Measurements from ENCODE around the gene HIGD1B. TPM values are rescaled to one million over a fixed set of nuclear protein-coding genes. Genes with fewer than 3 reads are reported as not detected.

The HIGD1B gene
- total RNA-seq, 1 donor from 2014 or later, result not detected

DNA sequence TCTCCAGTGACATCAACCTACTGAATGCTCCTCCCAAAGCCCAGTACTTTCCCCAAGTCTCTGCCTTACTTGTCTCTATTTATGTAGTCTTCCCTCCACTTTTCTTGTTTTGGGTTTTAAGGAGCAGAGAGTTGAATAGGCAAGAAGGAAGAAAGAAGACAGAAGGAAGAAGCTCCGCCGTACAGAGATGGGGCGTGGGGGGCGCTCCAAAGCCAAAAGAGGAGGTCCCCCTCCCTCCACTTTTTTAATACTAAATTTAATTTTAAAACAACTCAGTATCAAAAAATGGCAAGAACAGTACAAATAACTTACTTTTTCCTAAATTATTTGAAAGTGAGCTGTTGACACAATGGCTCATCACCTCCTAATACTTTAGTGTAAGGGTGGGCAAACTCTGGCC is 47.0 kb downstream of the HIGD1B start:
- Histone ChIP-seq H3K27ac (ENCODE audit: low read depth, low read length) (no peak overlapping the region), H4K20me1 (ENCODE audit: insufficient read depth, low read length) (peaks cover 34% of the 10 kb centered on the region), H3K36me3 (ENCODE audit: insufficient read depth, low read length) (peaks cover 26% of the 10 kb centered on the region), H3K4me1 (ENCODE audit: insufficient read depth, low read length) (peaks cover 5% of the 10 kb centered on the region), H3K4me2 (ENCODE audit: low read length) (no peak overlapping the region), H3K4me3 (ENCODE audit: insufficient read depth, low read depth, low read length) (no peak overlapping the region), H2AFZ (ENCODE audit: low read depth, low read length) (no peak overlapping the region), H3K27me3 (ENCODE audit: insufficient read depth, low read length) (no peaks in the 10 kb centered on the region), H3K79me2 (ENCODE audit: insufficient read depth, low read length) (peaks cover 89% of the 10 kb centered on the region), H3K9ac (ENCODE audit: low read length) (no peak overlapping the region), H3K9me3 (ENCODE audit: insufficient read depth, low read depth, low read length) (no peaks in the 10 kb centered on the region)
- TF ChIP-seq, protein P1, sequence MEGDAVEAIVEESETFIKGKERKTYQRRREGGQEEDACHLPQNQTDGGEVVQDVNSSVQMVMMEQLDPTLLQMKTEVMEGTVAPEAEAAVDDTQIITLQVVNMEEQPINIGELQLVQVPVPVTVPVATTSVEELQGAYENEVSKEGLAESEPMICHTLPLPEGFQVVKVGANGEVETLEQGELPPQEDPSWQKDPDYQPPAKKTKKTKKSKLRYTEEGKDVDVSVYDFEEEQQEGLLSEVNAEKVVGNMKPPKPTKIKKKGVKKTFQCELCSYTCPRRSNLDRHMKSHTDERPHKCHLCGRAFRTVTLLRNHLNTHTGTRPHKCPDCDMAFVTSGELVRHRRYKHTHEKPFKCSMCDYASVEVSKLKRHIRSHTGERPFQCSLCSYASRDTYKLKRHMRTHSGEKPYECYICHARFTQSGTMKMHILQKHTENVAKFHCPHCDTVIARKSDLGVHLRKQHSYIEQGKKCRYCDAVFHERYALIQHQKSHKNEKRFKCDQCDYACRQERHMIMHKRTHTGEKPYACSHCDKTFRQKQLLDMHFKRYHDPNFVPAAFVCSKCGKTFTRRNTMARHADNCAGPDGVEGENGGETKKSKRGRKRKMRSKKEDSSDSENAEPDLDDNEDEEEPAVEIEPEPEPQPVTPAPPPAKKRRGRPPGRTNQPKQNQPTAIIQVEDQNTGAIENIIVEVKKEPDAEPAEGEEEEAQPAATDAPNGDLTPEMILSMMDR (IDR thresholded peaks at IDR 0.05; ENCODE audit: insufficient read depth, low read depth, low read length), result no peak
- no peak for TF ChIP-seq EZH2 (IDR thresholded peaks at IDR 0.05; ENCODE audit: insufficient read depth, low read length)
- no peak overlapping the region for H3K27ac Mint-ChIP-seq (ENCODE audit: unreplicated experiment)
- DNase-seq (ENCODE audit: low read depth), result no peak
- no peaks in the 10 kb centered on the region for H3K27me3 Mint-ChIP-seq (ENCODE audit: low read depth, unreplicated experiment)
- H3K36me3 Mint-ChIP-seq (ENCODE audit: low read depth, unreplicated experiment), result peaks cover 6% of the 10 kb centered on the region
- H3K4me1 Mint-ChIP-seq (ENCODE audit: low read depth, unreplicated experiment), result peaks cover 3% of the 10 kb centered on the region
- no peak for FAIRE-seq
- H3K9me3 Mint-ChIP-seq (ENCODE audit: unreplicated experiment), result no peaks in the 10 kb centered on the region
- no peak overlapping the region for H3K4me3 Mint-ChIP-seq (ENCODE audit: unreplicated experiment)

DNA sequence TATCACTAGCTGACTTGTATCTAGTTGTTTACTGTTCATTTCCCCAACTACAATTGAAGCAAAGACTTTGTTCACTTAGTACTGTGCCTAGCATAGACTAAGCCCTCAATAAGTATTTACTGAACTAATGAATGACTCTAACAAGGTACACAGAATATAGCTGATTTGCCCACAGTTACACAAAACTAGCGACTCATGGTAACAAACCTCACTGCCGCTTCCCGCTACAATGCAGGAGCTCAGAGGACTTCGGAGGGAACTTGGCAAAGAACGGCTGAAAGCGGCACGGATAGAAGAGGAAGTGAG is 51.0 kb downstream of the HIGD1B start:
- H3K4me3 Mint-ChIP-seq (ENCODE audit: unreplicated experiment), result peak overlapping the region; percentile 91
- Histone ChIP-seq H3K79me2 (ENCODE audit: insufficient read depth, low read length) (peaks cover 52% of the 10 kb centered on the region), H3K4me3 (ENCODE audit: insufficient read depth, low read depth, low read length) (peak overlapping the region; percentile 85), H3K27me3 (ENCODE audit: insufficient read depth, low read length) (no peaks in the 10 kb centered on the region), H2AFZ (ENCODE audit: low read depth, low read length) (peak overlapping the region; percentile 95), H3K27ac (ENCODE audit: low read depth, low read length) (peak overlapping the region; percentile 100), H4K20me1 (ENCODE audit: insufficient read depth, low read length) (peaks cover 16% of the 10 kb centered on the region), H3K9ac (ENCODE audit: low read length) (peak overlapping the region; percentile 95), H3K4me1 (ENCODE audit: insufficient read depth, low read length) (peaks cover 32% of the 10 kb centered on the region), H3K36me3 (ENCODE audit: insufficient read depth, low read length) (peaks cover 8% of the 10 kb centered on the region), H3K9me3 (ENCODE audit: insufficient read depth, low read depth, low read length) (no peaks in the 10 kb centered on the region), H3K4me2 (ENCODE audit: low read length) (peak overlapping the region; percentile 87)
- H3K4me1 Mint-ChIP-seq (ENCODE audit: low read depth, unreplicated experiment), result peaks cover 25% of the 10 kb centered on the region
- peaks cover 9% of the 10 kb centered on the region for H3K36me3 Mint-ChIP-seq (ENCODE audit: low read depth, unreplicated experiment)
- no peaks in the 10 kb centered on the region for H3K9me3 Mint-ChIP-seq (ENCODE audit: unreplicated experiment)
- TF ChIP-seq EZH2 (IDR thresholded peaks at IDR 0.05; ENCODE audit: insufficient read depth, low read length), result no peak
- TF ChIP-seq, protein P1 (IDR thresholded peaks at IDR 0.05; ENCODE audit: insufficient read depth, low read depth, low read length), result no peak
- H3K27me3 Mint-ChIP-seq (ENCODE audit: low read depth, unreplicated experiment), result no peaks in the 10 kb centered on the region
- no peak for FAIRE-seq
- DNase-seq (ENCODE audit: low read depth), result peak; percentile 39
- peak overlapping the region; percentile 100 for H3K27ac Mint-ChIP-seq (ENCODE audit: unreplicated experiment)

DNA sequence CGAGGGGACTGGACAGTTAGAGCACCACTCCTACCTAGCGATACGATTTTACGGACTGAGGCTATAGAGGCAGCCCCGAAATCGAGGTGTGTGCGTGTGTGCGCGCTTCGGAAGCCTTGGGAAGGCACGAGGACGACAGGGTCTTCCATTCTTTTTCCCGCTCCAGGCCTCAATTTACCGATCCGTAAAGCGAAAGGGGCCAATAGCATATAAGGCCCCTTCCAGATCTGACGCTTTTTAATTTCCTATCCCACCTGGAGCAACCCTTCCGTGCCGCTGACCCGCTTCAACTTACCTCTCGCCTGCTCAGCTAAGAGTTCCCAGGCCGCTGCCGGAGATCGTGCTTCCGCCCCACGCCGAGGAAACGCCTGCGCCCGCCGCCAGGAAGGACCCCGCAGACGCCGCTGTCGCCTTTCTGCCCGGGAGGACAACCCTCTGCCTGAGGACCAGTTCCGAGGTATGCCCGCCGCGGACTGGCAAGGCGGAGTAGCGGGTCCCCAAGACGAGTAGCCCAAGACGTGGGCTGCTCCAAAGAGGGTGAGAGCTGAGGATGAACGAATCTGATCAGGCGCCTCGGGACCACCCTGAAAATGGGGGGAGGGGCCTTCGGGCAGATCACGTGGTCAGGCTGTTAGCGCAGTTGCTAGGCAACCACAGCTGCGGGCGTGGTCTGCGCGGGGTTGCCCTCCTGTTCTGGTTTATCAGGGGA is 51.5 kb downstream of the HIGD1B start, which contains the start of gene EFTUD2:
TSS of gene EFTUD2 (minus strand) at position 372 of the 709 bp plus-strand sequence. CDS start 4,924 bp downstream, outside the sequence.
- Histone ChIP-seq H2AFZ (ENCODE audit: low read depth, low read length) (peak within 1 kb of the TSS; percentile 95), H4K20me1 (ENCODE audit: insufficient read depth, low read length) (peaks cover 16% of the 10 kb centered on the region), H3K79me2 (ENCODE audit: insufficient read depth, low read length) (peaks cover 49% of the 10 kb centered on the region), H3K27me3 (ENCODE audit: insufficient read depth, low read length) (no peaks in the 10 kb centered on the region), H3K9ac (ENCODE audit: low read length) (peak within 1 kb of the TSS; percentile 95), H3K4me1 (ENCODE audit: insufficient read depth, low read length) (peaks cover 32% of the 10 kb centered on the region), H3K36me3 (ENCODE audit: insufficient read depth, low read length) (peaks cover 5% of the 10 kb centered on the region), H3K4me2 (ENCODE audit: low read length) (peak within 1 kb of the TSS; percentile 87), H3K9me3 (ENCODE audit: insufficient read depth, low read depth, low read length) (no peaks in the 10 kb centered on the region), H3K27ac (ENCODE audit: low read depth, low read length) (peak within 1 kb of the TSS; percentile 100), H3K4me3 (ENCODE audit: insufficient read depth, low read depth, low read length) (peak within 1 kb of the TSS; percentile 85)
- Mint-ChIP-seq H3K27me3 (ENCODE audit: low read depth, unreplicated experiment) (no peaks in the 10 kb centered on the region), H3K4me1 (ENCODE audit: low read depth, unreplicated experiment) (peaks cover 25% of the 10 kb centered on the region), H3K4me3 (ENCODE audit: unreplicated experiment) (peak within 1 kb of the TSS; percentile 91), H3K9me3 (ENCODE audit: unreplicated experiment) (no peaks in the 10 kb centered on the region), H3K27ac (ENCODE audit: unreplicated experiment) (peak within 1 kb of the TSS; percentile 100), H3K36me3 (ENCODE audit: low read depth, unreplicated experiment) (peaks cover 9% of the 10 kb centered on the region)
- no peak for TF ChIP-seq EZH2 (IDR thresholded peaks at IDR 0.05; ENCODE audit: insufficient read depth, low read length)
- TF ChIP-seq, protein P1 (IDR thresholded peaks at IDR 0.05; ENCODE audit: insufficient read depth, low read depth, low read length), result no peak
- DNase-seq (ENCODE audit: low read depth) (peak; percentile 75), FAIRE-seq (no peak)

Measured in astrocyte (in vitro differentiated cells and primary cell).